H1 (cell line): ENCODE measurements around the gene DSCAM. TPM values are rescaled to one million over a fixed set of nuclear protein-coding genes. Genes with fewer than 3 reads are reported as not detected.

Experiments
- BACH1 ChIP-seq: IDR thresholded peaks from 2 replicates; pipeline ENCODE4 v1.6.1; 2012; ENCODE audit warnings: low read length, improper control_type of control experiment
- CBX5 ChIP-seq: fragments of 300-800, 300-1000 bp; sonication (generic); IDR thresholded peaks from 2 replicates; pipeline ENCODE4 v1.7.1; 2016; ENCODE audit warnings: antibody characterized with exemption, low read length, low read depth
- CHD7 ChIP-seq: fragments of 300-600 bp; sonication (generic); IDR thresholded peaks from 2 replicates; pipeline ENCODE4 v1.7.1; 2012; ENCODE audit warnings: low read length, moderate library complexity, mild to moderate bottlenecking, inconsistent platforms; ENCODE audit not compliant: insufficient replicate concordance
- CTBP2 ChIP-seq: IDR thresholded peaks from 2 replicates; pipeline ENCODE4 v1.7.0; 2011; ENCODE audit warnings: borderline replicate concordance, mild to moderate bottlenecking, moderate library complexity, mixed read lengths, low read length; ENCODE audit not compliant: insufficient read depth, insufficient read length
- PHF8 ChIP-seq: fragments of 200-600 bp; sonication (generic); conservative IDR thresholded peaks from 2 replicates; pipeline ENCODE4 v1.7.1; 2012; ENCODE audit warnings: low read depth, mild to moderate bottlenecking, inconsistent platforms, low read length, moderate library complexity
- RBBP5 ChIP-seq: IDR thresholded peaks from 2 replicates; pipeline ENCODE4 v1.7.1; 2012; ENCODE audit warnings: low read depth, mild to moderate bottlenecking, inconsistent platforms, low read length, moderate library complexity, borderline replicate concordance
- SUZ12 ChIP-seq: fragments of 200-600 bp; sonication (generic); IDR thresholded peaks from 2 replicates; pipeline ENCODE4 v1.6.1; 2012; ENCODE audit warnings: mild to moderate bottlenecking, inconsistent platforms, low read length, moderate library complexity, mixed read lengths
- TAF1 ChIP-seq: IDR thresholded peaks from 2 replicates; pipeline ENCODE4 v1.6.1; 2011; ENCODE audit warnings: mild to moderate bottlenecking, low read depth, low read length
- YY1 ChIP-seq: IDR thresholded peaks from 2 replicates; pipeline ENCODE4 v1.6.1; 2011; ENCODE audit warnings: low read depth, mild to moderate bottlenecking, low read length
- polyA plus RNA-seq, 7 experiments: library from polyadenylated mRNA; depleted of rRNA in 3 of 7; stranded (reverse) in 5 of 7; unstranded in 2 of 7; fragments of >200 nt in 5 of 7; fragments of 200-250 nt in 2 of 7; gene quantifications; 1 replicate in 5 of 7; 2 replicates in 1 of 7; 4 replicates in 1 of 7; pipeline versions ENCODE4 v1.2.1 to v1.2.3, GENCODE V29; 2011 to 2013; ENCODE audit warnings: missing spikeins in 2 of 7, mixed read lengths in 2 of 7
- total RNA-seq: library from RNA; stranded (reverse); fragmentation: NEBNext Ultra II Directional; extraction: Animal tissue kit (Norgen Biotek cat#: 25700); gene quantifications from 2 replicates; pipeline ENCODE4 v1.2.1, GENCODE V29; 2021

Gene DSCAM
- total and polyA plus RNA-seq, 2 of the 8 experiments (the other 6 are each of a cell fraction or from before 2014, with no cell fraction given), result 0.02 to 0.15 TPM

GRCh38 chr21:40759061-40759460 is 87.9 kb downstream of the DSCAM start (continued):
- TF ChIP-seq CHD7 (no peak), TAF1 (no peak), RBBP5 (no peak), CBX5 (no peak), PHF8 (no peak), SUZ12 (no peak), CTBP2 (no peak), BACH1 (no peak), YY1 (no peak)
